Posterior vena cava (tissue), 2 donors: ENCODE measurements around the gene ENAM. TPM values are rescaled to one million over a fixed set of nuclear protein-coding genes. Genes with fewer than 3 reads are reported as not detected.
"Not testable (repeated sequence)": the region's sequence is repeated elsewhere in the genome, so short reads cannot be mapped to it uniquely, and the experiment has no call there.

Source experiments
- DNase-seq: peaks from one replicate; pipeline ENCODE4 v3.0.0-alpha.2; 2020; ENCODE audit warnings: low spot score
- intact Hi-C, 2 donors: fragments of 100-400 bp; cut with DNase I; formaldehyde crosslinking; loops; one replicate each; pipeline versions ENCODE4 v1.14.1 to v1.14.2; 2022 to 2023
- total RNA-seq, 2 donors: library from RNA; stranded (reverse); fragmentation: NEBNext Ultra II Directional; extraction: Animal tissue kit (Norgen Biotek cat#: 25700); gene quantifications; one replicate each; pipeline ENCODE4 v1.2.1, GENCODE V29; 2021
- donor health status: DM: yes; HTN: yes; CAD: no.
- donor health status: DM: yes; HTN: yes; CAD: no.

Gene ENAM
- total RNA-seq, 2 donors from 2014 or later = 0.14 to 0.62 TPM

GRCh38 chr4:70670332-70671014 lies 41.9 kb downstream of the ENAM start:
- no peak for DNase-seq
- intact Hi-C loops = no loop called here

- intact Hi-C loops = no loop called here
These were observed 42.5 kb downstream of the ENAM start for GRCh38 chr4:70671091-70671490.

GRCh38 chr4:70674191-70674590 lies 45.6 kb downstream of the ENAM start:
- no peak for DNase-seq
- intact Hi-C loops = no loop called here

More at GRCh38 chr4:70671091-70671490, 42.5 kb downstream of the ENAM start:
- DNase-seq = no peak

GRCh38 chr4:70674731-70675130 lies 46.2 kb downstream of the ENAM start:
- DNase-seq = no peak
- intact Hi-C loops = no loop called here

DNA sequence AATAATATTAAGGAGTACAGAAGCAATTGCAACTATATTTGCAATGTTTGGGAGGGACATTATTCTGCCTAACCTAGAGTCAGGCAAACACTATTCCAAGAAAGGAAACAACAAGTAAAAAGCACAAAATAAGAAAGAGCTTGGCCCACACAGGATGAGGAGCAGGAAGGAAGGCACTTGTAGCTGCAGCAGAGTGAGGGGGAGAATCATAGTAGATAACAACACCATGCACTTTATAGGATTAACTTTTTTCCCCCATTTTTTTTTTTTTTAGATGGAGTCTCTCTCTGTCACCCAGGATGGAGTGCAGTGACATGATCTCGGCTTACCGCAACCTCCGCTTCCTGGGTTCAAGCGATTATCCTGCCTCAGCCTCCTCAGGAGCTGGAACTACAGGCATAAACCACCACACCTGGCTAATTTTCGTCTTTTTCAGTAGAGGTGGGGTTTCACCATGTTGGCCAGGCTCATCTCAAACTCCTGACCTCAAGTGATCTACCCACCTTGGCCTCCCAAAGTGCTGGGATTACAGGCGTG lies 48.1 kb downstream of the ENAM start:
- intact Hi-C loops = no loop called here

DNA sequence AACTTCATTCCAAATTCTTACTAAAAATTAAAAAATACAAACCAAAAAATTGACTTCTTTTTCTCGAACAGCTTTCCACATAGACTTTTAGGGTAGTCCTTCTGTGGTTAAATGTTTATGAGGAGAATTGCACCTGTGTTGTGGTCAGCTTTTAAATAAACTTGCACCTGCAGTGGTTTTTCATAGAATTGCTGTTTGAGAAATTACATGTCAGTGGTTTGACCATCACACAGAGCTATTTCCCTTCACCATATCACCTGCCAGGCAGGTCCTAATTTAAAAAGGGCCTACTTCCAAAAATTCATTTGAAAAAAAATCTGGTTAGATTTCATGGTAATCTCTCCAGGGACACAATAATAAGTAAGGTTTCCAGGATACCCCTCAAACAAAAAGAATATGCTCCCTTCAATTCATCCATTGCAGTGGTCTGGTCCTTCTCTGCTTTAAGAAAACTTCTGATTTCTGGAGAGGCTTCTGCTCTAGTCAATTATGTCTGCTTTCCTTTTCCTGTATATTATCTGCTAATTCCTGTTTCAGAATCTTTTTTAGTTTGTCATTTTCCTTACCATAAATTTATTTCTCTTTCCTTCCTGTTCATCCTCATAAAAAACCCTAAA lies 49.9 kb downstream of the ENAM start:
- DNase-seq = no peak
- intact Hi-C loops = no loop called here

More for the DNA sequence above, 48.1 kb downstream of the ENAM start:
- DNase-seq = no peak

DNA sequence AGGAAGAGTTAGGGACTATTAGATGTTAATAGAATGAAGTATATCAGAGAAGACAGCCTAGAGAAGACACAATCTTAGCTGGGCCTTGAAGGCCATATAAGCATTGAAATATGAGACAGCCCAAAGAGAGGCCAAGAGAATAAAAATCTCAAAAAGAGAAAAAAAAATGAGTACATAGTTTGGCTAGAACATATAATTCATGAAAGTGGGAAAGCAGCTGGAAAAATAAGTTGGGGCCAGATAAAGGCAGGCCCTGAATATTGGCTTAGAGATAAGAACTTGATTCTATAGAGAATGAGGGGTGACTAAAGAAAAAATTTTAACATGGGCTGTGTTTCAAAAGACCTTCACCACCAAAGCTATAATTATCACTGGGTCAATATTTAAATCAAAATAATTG lies 52.4 kb downstream of the ENAM start:
- intact Hi-C loops = no loop called here
- DNase-seq = no peak

DNA sequence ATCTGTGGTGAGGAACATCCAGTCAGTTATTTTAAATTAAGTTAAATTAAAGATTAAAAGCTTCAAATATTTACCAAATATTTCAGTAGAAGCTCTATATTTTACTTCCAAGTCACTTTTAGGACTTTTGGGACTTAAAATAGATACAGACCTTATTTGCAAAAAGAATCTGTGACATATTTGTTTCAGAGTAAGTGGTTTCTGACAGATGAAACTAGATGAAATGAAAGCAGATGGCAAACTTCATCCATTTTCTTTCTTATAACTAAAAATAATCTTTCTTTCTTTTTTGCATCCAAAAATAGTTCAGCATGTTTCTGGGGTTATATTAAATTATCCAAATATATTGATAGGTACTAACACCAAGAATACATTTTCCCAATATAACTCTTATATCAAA lies 53.2 kb downstream of the ENAM start:
- intact Hi-C loops = no loop called here
- DNase-seq = no peak

- DNase-seq, intact Hi-C loops: not testable (repeated sequence)
These were observed 53.6 kb downstream of the ENAM start for GRCh38 chr4:70682142-70682541.

GRCh38 chr4:70687392-70687791 lies 58.8 kb downstream of the ENAM start:
- DNase-seq = no peak
- intact Hi-C loops = no loop called here

GRCh38 chr4:70687821-70688794 lies 59.6 kb downstream of the ENAM start, which contains the start of gene UTP3:
TSS of gene UTP3 (plus strand) at chr4:70688532. CDS start at chr4:70688678, 146 bp downstream.
- DNase-seq = peak; percentile 99
- intact Hi-C loops = no loop called here

DNA sequence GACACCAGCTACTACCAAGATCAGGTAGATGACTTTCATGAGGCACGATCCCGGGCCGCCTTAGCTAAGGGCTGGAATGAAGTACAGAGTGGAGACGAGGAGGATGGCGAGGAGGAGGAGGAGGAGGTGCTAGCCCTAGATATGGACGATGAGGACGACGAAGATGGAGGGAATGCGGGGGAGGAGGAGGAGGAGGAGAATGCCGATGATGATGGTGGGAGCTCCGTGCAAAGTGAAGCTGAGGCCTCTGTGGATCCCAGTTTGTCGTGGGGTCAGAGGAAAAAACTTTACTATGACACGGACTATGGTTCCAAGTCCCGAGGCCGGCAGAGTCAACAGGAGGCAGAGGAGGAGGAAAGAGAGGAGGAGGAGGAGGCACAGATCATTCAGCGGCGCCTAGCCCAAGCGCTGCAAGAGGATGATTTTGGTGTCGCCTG lies 60.3 kb downstream of the ENAM start:
- intact Hi-C loops = no loop called here
- no peak for DNase-seq

- no peak for DNase-seq
- intact Hi-C loops = no loop called here
These were observed 63.1 kb downstream of the ENAM start for GRCh38 chr4:70691661-70692060.

DNA sequence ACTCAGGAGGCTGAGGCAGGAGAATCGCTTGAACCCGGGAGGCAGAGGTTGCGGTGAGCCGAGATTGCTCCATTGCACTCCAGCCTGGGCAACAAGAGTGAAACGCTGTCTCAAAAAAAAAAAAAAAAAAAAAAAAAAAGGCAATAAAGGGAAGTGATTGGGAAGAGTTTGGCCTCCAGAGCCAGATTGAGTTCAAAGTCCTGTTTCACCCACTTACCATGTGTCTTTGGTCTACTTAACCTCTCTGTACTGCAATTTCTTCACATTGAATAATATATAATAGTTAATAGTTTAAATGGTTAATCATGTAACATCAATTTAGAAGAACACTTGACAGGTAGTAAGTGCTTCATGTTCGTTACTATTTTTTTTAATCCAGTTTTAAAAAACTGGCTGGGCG lies 66.1 kb downstream of the ENAM start:
- DNase-seq, intact Hi-C loops: not testable (repeated sequence)

Other genes starting within 250 kb of the ENAM start
- gene SMR3B, start 245.6 kb upstream of the ENAM start, total RNA-seq = not detected
- gene OPRPN, start 230.8 kb upstream of the ENAM start, total RNA-seq = not detected
- gene MUC7, start 156.5 kb upstream of the ENAM start, total RNA-seq = not detected
- not detected for gene AMTN, start 110.2 kb upstream of the ENAM start, total RNA-seq
- not detected for gene AMBN, start 36.5 kb upstream of the ENAM start, total RNA-seq
- gene JCHAIN, start 37.8 kb downstream of the ENAM start, total RNA-seq = 10 to 100 TPM in 1 of 2 donors, 1 to 10 TPM in 1; 8.8 to 12.8 TPM
- gene UTP3, start 59.8 kb downstream of the ENAM start, total RNA-seq = 10 to 100 TPM; 22.0 to 23.2 TPM
- 10 to 100 TPM; 58.5 to 62.3 TPM for gene RUFY3, start 93.2 kb downstream of the ENAM start, total RNA-seq
- 10 to 100 TPM; 43.5 to 44.0 TPM for gene GRSF1, start 211.1 kb downstream of the ENAM start, total RNA-seq